K562 (cell line): Measurements from ENCODE around the gene HEATR1. TPM values are rescaled to one million over a fixed set of nuclear protein-coding genes. Genes with fewer than 3 reads are reported as not detected.

Experiments used
- ATAC-seq: fragments of 200-7000 bp; cut with Tn5 transposase; 3 replicates; pipeline ENCODE4 v1.9.1; 2020; ENCODE audit warnings: moderate library complexity
- BruUV-seq: library from RNA; stranded (reverse); fragments of 400-500 nt; replicated peaks from 2 replicates; lab custom pipeline; 2021; lab: Mats Ljungman, UMichigan
- CTCF ChIA-PET: fragments of 300-600 bp; formaldehyde crosslinking; extraction: SDS; loops from one replicate; lab custom pipeline; 2021; ENCODE audit warnings: low intra/inter-chr PET ratio; lab: Yijun Ruan, JAX
- POLR2A ChIA-PET: fragments of 300-600, 350-650 bp; sonication (Branson Sonifier 250); formaldehyde crosslinking; extraction: SDS; loops from one replicate; lab custom pipeline; 2021; ENCODE audit warnings: antibody characterized with exemption, inconsistent platforms; lab: Yijun Ruan, JAX
- DNase-seq, 4 experiments: peaks; one replicate each; pipeline versions ENCODE4 v3.0.0 to v3.0.0-alpha.2; 2011 to 2018; ENCODE audit warnings: low spot score in 3 of 4, mixed read lengths in 3 of 4; ENCODE audit errors: extremely low read depth in 1 of 4
- FAIRE-seq: peaks from 2 replicates; lab custom pipeline; 2011; peaks lifted over from hg19 to GRCh38; lab: Jason Lieb, UNC
- H2AFZ ChIP-seq: 2 replicates; pipeline ENCODE4 v1.6.0; 2011; ENCODE audit warnings: low read depth, low read length, control low read depth, inconsistent platforms
- H3K27ac ChIP-seq: fragments of 200-600 bp; 3 replicates; pipeline ENCODE4 v1.8.0; 2011; ENCODE audit warnings: low read depth, mild to moderate bottlenecking, control low read depth, inconsistent platforms, low read length, moderate library complexity, mixed read lengths; ENCODE audit errors: extremely low read depth
- H3K27me3 ChIP-seq, 2 experiments: fragments of 300-600 bp in 1 of 2; 2 replicates in 1 of 2; 3 replicates in 1 of 2; pipeline versions ENCODE4 v1.6.0 to v1.8.0; 2011; ENCODE audit warnings: inconsistent platforms in 2 of 2, low read length in 2 of 2, mild to moderate bottlenecking in 1 of 2, mixed read lengths in 1 of 2, moderate library complexity in 1 of 2; ENCODE audit not compliant: control insufficient read depth in 2 of 2, insufficient read depth in 2 of 2
- H3K36me3 ChIP-seq: fragments of 300-600 bp; 3 replicates; pipeline ENCODE4 v1.8.0; 2011; ENCODE audit warnings: mild to moderate bottlenecking, low read length, inconsistent platforms; ENCODE audit not compliant: control insufficient read depth, insufficient read depth
- H3K4me1 ChIP-seq, 2 experiments: fragments of 200-600 bp in 1 of 2; replicated peaks in 1 of 2; 2 replicates in 1 of 2; 3 replicates in 1 of 2; pipeline versions ENCODE4 v1.5.1 to v1.8.0; 2011; ENCODE audit warnings: inconsistent platforms in 2 of 2, low read length in 2 of 2, mild to moderate bottlenecking in 1 of 2, mixed read lengths in 1 of 2, moderate library complexity in 1 of 2; ENCODE audit not compliant: control insufficient read depth in 2 of 2, insufficient read depth in 2 of 2
- H3K4me2 ChIP-seq: 2 replicates; pipeline ENCODE4 v1.6.1; 2011; ENCODE audit warnings: low read length, control low read depth, inconsistent platforms, mixed read lengths; ENCODE audit not compliant: insufficient read depth
- H3K4me3 ChIP-seq: fragments of 200-600 bp; sonication (generic), shearing (Covaris generic); 2 replicates; pipeline ENCODE4 v1.5.1; 2016; ENCODE audit warnings: control low read depth, inconsistent platforms
- H3K79me2 ChIP-seq: fragments of 200-600 bp; 3 replicates; pipeline ENCODE4 v1.8.0; 2011; ENCODE audit warnings: low read length, inconsistent platforms; ENCODE audit not compliant: control insufficient read depth, insufficient read depth
- H3K9ac ChIP-seq, 2 experiments: 2 replicates each; pipeline versions ENCODE4 v1.6.0 to v1.6.1; 2011; ENCODE audit warnings: low read depth in 2 of 2, low read length in 2 of 2, control low read depth in 1 of 2, inconsistent platforms in 1 of 2, mild to moderate bottlenecking in 1 of 2, mixed read lengths in 1 of 2; ENCODE audit not compliant: insufficient read depth in 1 of 2
- H3K9me1 ChIP-seq: one replicate; pipeline ENCODE4 v1.6.0; 2011; ENCODE audit warnings: inconsistent platforms, mild to moderate bottlenecking, low read length, moderate library complexity; ENCODE audit not compliant: control insufficient read depth, insufficient read depth
- H3K9me3 ChIP-seq: replicated peaks from 2 replicates; pipeline ENCODE4 v1.5.1; 2011; ENCODE audit warnings: low read depth, low read length, inconsistent platforms; ENCODE audit not compliant: control insufficient read depth, insufficient read depth
- H4K20me1 ChIP-seq: replicated peaks from 2 replicates; pipeline ENCODE4 v1.6.1; 2011; ENCODE audit warnings: low read length, inconsistent platforms, mixed read lengths; ENCODE audit not compliant: control insufficient read depth, insufficient read depth
- ARID4B ChIP-seq: sonication (generic); formaldehyde crosslinking; IDR thresholded peaks from 2 replicates; pipeline ENCODE4 v1.8.0; 2022; ENCODE audit warnings: mild to moderate bottlenecking, missing genetic modification reagents
- CHD2 ChIP-seq: IDR thresholded peaks from 2 replicates; pipeline ENCODE4 v1.6.1; 2011; ENCODE audit warnings: low read depth, low read length
- ELF1 ChIP-seq: fragments of 200-800 bp; sonication (Bioruptor generic); IDR thresholded peaks from 2 replicates; pipeline ENCODE4 v1.6.1; 2016; ENCODE audit warnings: missing genetic modification characterization, missing compliant biosample characterization
- HBP1 ChIP-seq: fragments of 450-650 bp; formaldehyde crosslinking; IDR thresholded peaks from 2 replicates; pipeline ENCODE4 v1.4.0; 2022; ENCODE audit warnings: missing genetic modification characterization
- MBD2 ChIP-seq: sonication (generic); IDR thresholded peaks from 2 replicates; pipeline ENCODE4 v1.6.1; 2016; ENCODE audit warnings: low read depth, borderline replicate concordance
- NFE2 ChIP-seq: IDR thresholded peaks from 2 replicates; pipeline ENCODE4 v1.6.1; 2014; ENCODE audit warnings: antibody characterized with exemption, low read depth
- NR4A1 ChIP-seq, 2 experiments: fragments of 250-450 bp in 1 of 2; fragments of 450-650 bp in 1 of 2; sonication (Bioruptor Pico) in 1 of 2; IDR thresholded peaks; 2 replicates each; pipeline versions ENCODE4 v1.4.0 to v1.6.1; 2016 to 2020; ENCODE audit warnings: mild to moderate bottlenecking in 2 of 2, missing compliant biosample characterization in 1 of 2, missing genetic modification characterization in 1 of 2, moderate library complexity in 1 of 2
- RBBP5 ChIP-seq: fragments of 200-600 bp; sonication (generic); IDR thresholded peaks from 2 replicates; pipeline ENCODE4 v1.6.1; 2012; ENCODE audit warnings: borderline replicate concordance, mild to moderate bottlenecking, low read length, control low read depth, inconsistent platforms; ENCODE audit not compliant: insufficient read depth, poor library complexity, severe bottlenecking
- SRSF3 ChIP-seq: fragments of 200-400 bp; formaldehyde crosslinking; IDR thresholded peaks from 2 replicates; pipeline ENCODE4 v1.6.1; 2016; ENCODE audit warnings: mild to moderate bottlenecking, low read length, moderate library complexity; ENCODE audit not compliant: insufficient read depth
- ZNF668 ChIP-seq: fragments of 250-450 bp; sonication (Bioruptor Pico); IDR thresholded peaks from 2 replicates; pipeline ENCODE4 v1.8.0; 2022; ENCODE audit warnings: mild to moderate bottlenecking, inconsistent platforms
- WGBS: fragments of 100-300 bp; shearing (Covaris generic); methylation state at CpG from one replicate; pipeline ENCODE4 v1.1.6; 2016; ENCODE audit warnings: low coverage, mixed read lengths; ENCODE audit not compliant: insufficient coverage; ENCODE audit errors: missing lambda C conversion rate; 5-methylcytosine and 5-hydroxymethylcytosine counted together
- in situ Hi-C: fragments of 300-500 bp; cut with MboI; formaldehyde crosslinking; loops from 4 replicates; pipeline ENCODE4 v1.15.0; 2018; ENCODE audit warnings: inconsistent platforms, mixed read lengths
- intact Hi-C: fragments of 100-400 bp; cut with micrococcal nuclease; formaldehyde crosslinking; loops from 2 replicates; pipeline ENCODE4 v1.14.2; 2022
- polyA plus RNA-seq, 8 experiments: library from polyadenylated mRNA; depleted of rRNA in 4 of 8; stranded (reverse) in 5 of 8; unstranded in 3 of 8; fragments of >200 nt; fragmentation: Nextera tagmentation in 2 of 8; fragmentation: Illumina TruSeq in 1 of 8; extraction: Ambion mirVana in 2 of 8; extraction: Trizol in 1 of 8; gene quantifications; 2 replicates each; pipeline versions ENCODE4 v1.2.1 to v1.2.3, GENCODE V29; 2011 to 2014; ENCODE audit warnings: inconsistent platforms in 1 of 8, missing spikeins in 1 of 8
- total RNA-seq, 7 experiments: library from RNA; depleted of rRNA in 6 of 7; stranded (reverse); fragments of >200 nt in 6 of 7; fragmentation: Illumina TruSeq in 2 of 7; extraction: Trizol in 2 of 7; gene quantifications; 2 replicates each; pipeline versions ENCODE4 v1.2.1 to v1.2.3, GENCODE V29; 2011 to 2021; ENCODE audit warnings: low replicate concordance in 1 of 7

Gene HEATR1
- total and polyA plus RNA-seq, 9 of the 15 experiments (the other 6 are each of a cell fraction or from before 2014, with no cell fraction given): 28.3 to 108 (median 50.9) TPM

- H4K20me1 ChIP-seq: no peaks in the 10 kb centered on the region
- intact Hi-C loops: no loop called here
- H3K27me3 ChIP-seq: no peaks in the 10 kb centered on the region
- peaks cover 22% of the 10 kb centered on the region for H3K36me3 ChIP-seq
- TSS peak; percentile 87 for BruUV-seq
- FAIRE-seq (peak; percentile 93), ATAC-seq (peak; percentile 89), DNase-seq (peak; percentile 62 to 89 (median 74))
- WGBS: under 1% methylated on average over 32 of the region's 32 CpGs
- ChIA-PET CTCF (no interaction called here), POLR2A (interaction anchor here (0.6 to 1.1 kb wide), 5 partner anchors 9 to 312 kb away, joined by 3 to 4 read pairs (median 3); no protein-coding TSS in a partner anchor)
- peak overlapping the region; percentile 85 to 96 for H3K9ac ChIP-seq
- peak overlapping the region; percentile 97 for H2AFZ ChIP-seq
- no peaks in the 10 kb centered on the region for H3K9me1 ChIP-seq
- H3K4me2 ChIP-seq: peak overlapping the region; percentile 95
- H3K9me3 ChIP-seq: no peaks in the 10 kb centered on the region
- H3K4me3 ChIP-seq: peak overlapping the region; percentile 91
- in situ Hi-C loops: no loop called here
- H3K27ac ChIP-seq: peak overlapping the region; percentile 79
- H3K79me2 ChIP-seq: peaks cover 22% of the 10 kb centered on the region
- peaks cover 6 to 13% of the 10 kb centered on the region in 2 experiments; a peak in 4 of 5 replicates for H3K4me1 ChIP-seq
- TF ChIP-seq HBP1: no peak; the same call in 1 of the 2 replicates
- TF ChIP-seq ARID4B (CRISPR knock-in tag): no peak; the same call in 1 of the 2 replicates
- TF ChIP-seq NFE2: peak; percentile 96
- TF ChIP-seq CHD2: no peak
- TF ChIP-seq MBD2: no peak
- no peak; the same call in none of the 2 replicates for TF ChIP-seq ELF1 (tag)
- TF ChIP-seq ZNF668: no peak
- TF ChIP-seq RBBP5: peak; percentile 77
- TF ChIP-seq SRSF3: no peak
- TF ChIP-seq NR4A1 (CRISPR knock-in tag; IDR thresholded peaks at IDR 0.05): no peak; the same call in 1 of the 2 replicates
- TF ChIP-seq NR4A1 (tag; IDR thresholded peaks at IDR 0.05): no peak; the same call in 1 of the 2 replicates
Observed at GRCh38 chr1:236524142-236524894, 80.0 kb downstream of the HEATR1 start.
